Measurements from ENCODE around the gene LAMTOR2.

Gene LAMTOR2

GRCh38 chr1:156097499-156098178 lies 43.1 kb downstream of the LAMTOR2 start:
- H2AK5ac ChIP-seq (ENCODE audit: low read length, severe bottlenecking) = peak overlapping the region; percentile 57
- no peak overlapping the region for H3K14ac ChIP-seq (ENCODE audit: low read length in 2 of 2)
- peaks cover 16% of the 10 kb centered on the region for H3K79me1 ChIP-seq (replicated peaks; ENCODE audit: low read length, poor library complexity, severe bottlenecking)
- H3K36me3 ChIP-seq (ENCODE audit: control insufficient read depth in 1 of 2, insufficient read depth in 2 of 2, low read depth in 1 of 2, low read length in 2 of 2) = peaks cover 0 to 9% of the 10 kb centered on the region in 2 experiments
- 98% methylated on average over 9 of the region's 9 CpGs for WGBS
- no peak overlapping the region for H3K4me3 ChIP-seq (ENCODE audit: insufficient read depth in 1 of 2, low read depth in 1 of 2, low read length in 2 of 2)
- no peak overlapping the region for H3K4me2 ChIP-seq (ENCODE audit: low read length, poor library complexity, severe bottlenecking)
- H3K4me1 ChIP-seq (ENCODE audit: control insufficient read depth, insufficient read depth, low read depth, low read length) = peaks cover 19% of the 10 kb centered on the region
- peak overlapping the region; percentile 42 to 88 for H3K4ac ChIP-seq (ENCODE audit: low read depth in 1 of 2, low read length in 2 of 2)
- H3K27me3 ChIP-seq (ENCODE audit: control insufficient read depth in 1 of 2, insufficient read depth in 1 of 2, low read length in 2 of 2) = no peaks in the 10 kb centered on the region
- peak overlapping the region; percentile 91 for H4K91ac ChIP-seq (ENCODE audit: low read length)
- H3K18ac ChIP-seq (ENCODE audit: low read depth in 1 of 2, low read length in 2 of 2) = peak overlapping the region; percentile 44 to 68
- no peak for DNase-seq
- peak overlapping the region; percentile 90 for H3K9ac ChIP-seq (ENCODE audit: low read length)
- peak overlapping the region; percentile 85 to 87 for H2BK12ac ChIP-seq (ENCODE audit: low read length in 2 of 2)
- H4K8ac ChIP-seq (ENCODE audit: low read length) = peak overlapping the region; percentile 59
- peak overlapping the region; percentile 96 for H2BK15ac ChIP-seq (ENCODE audit: low read depth, poor library complexity, severe bottlenecking)
- H2BK5ac ChIP-seq (ENCODE audit: low read depth, low read length, poor library complexity, severe bottlenecking) = no peak overlapping the region
- H2AFZ ChIP-seq (ENCODE audit: low read depth, low read length) = no peak overlapping the region
- H3K23ac ChIP-seq (ENCODE audit: low read length in 2 of 2) = no peak overlapping the region
- H3K27ac ChIP-seq (ENCODE audit: low read length, poor library complexity, severe bottlenecking) = no peak overlapping the region
- H3K9me3 ChIP-seq (ENCODE audit: control insufficient read depth, low read length) = no peaks in the 10 kb centered on the region
- H2BK120ac ChIP-seq (ENCODE audit: low read depth, low read length) = peak overlapping the region; percentile 92

DNA sequence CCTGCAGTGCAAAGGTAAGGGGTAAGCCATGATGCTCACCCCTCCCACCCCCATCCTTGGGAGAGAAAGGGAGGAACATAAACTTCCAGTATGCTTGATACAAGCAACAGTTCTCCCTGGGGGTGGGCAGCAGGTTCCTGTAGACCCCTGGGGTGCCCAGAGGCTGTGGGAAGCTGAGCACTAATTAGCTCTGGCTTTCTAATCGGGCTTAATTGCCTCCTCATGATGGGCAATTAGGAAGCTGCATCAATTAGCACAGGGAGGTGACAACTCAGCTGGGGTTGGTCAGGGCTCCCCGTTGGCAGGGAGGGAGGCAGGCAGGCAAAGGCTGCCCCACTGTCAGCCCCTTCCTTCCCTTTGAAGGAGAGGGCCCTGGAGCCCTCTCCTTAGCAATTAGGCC lies 44.2 kb downstream of the LAMTOR2 start:
- Histone ChIP-seq H3K4me2 (ENCODE audit: low read length, poor library complexity, severe bottlenecking) (no peak overlapping the region), H3K4me3 (ENCODE audit: insufficient read depth in 1 of 2, low read depth in 1 of 2, low read length in 2 of 2) (no peak overlapping the region), H3K36me3 (ENCODE audit: control insufficient read depth in 1 of 2, insufficient read depth in 2 of 2, low read depth in 1 of 2, low read length in 2 of 2) (peaks cover 0 to 7% of the 10 kb centered on the region in 2 experiments)

GRCh38 chr1:156099282-156099681 lies 44.7 kb downstream of the LAMTOR2 start:
- Histone ChIP-seq H3K9ac (ENCODE audit: low read length) (no peak overlapping the region), H3K4me2 (ENCODE audit: low read length, poor library complexity, severe bottlenecking) (no peak overlapping the region), H3K27ac (ENCODE audit: low read length, poor library complexity, severe bottlenecking) (no peak overlapping the region), H2BK12ac (ENCODE audit: low read length in 2 of 2) (no peak overlapping the region), H2AFZ (ENCODE audit: low read depth, low read length) (no peak overlapping the region), H2BK15ac (ENCODE audit: low read depth, poor library complexity, severe bottlenecking) (no peak overlapping the region), H2AK5ac (ENCODE audit: low read length, severe bottlenecking) (no peak overlapping the region), H3K4ac (ENCODE audit: low read depth in 1 of 2, low read length in 2 of 2) (no peak overlapping the region), H3K4me1 (ENCODE audit: control insufficient read depth, insufficient read depth, low read depth, low read length) (peaks cover 35% of the 10 kb centered on the region), H3K14ac (ENCODE audit: low read length in 2 of 2) (no peak overlapping the region), H3K9me3 (ENCODE audit: control insufficient read depth, low read length) (no peaks in the 10 kb centered on the region), H3K79me1 (replicated peaks; ENCODE audit: low read length, poor library complexity, severe bottlenecking) (peaks cover 17% of the 10 kb centered on the region), H3K23ac (ENCODE audit: low read length in 2 of 2) (no peak overlapping the region), H3K27me3 (ENCODE audit: control insufficient read depth in 1 of 2, insufficient read depth in 1 of 2, low read length in 2 of 2) (no peaks in the 10 kb centered on the region), H4K91ac (ENCODE audit: low read length) (no peak overlapping the region), H2BK120ac (ENCODE audit: low read depth, low read length) (no peak overlapping the region), H3K18ac (ENCODE audit: low read depth in 1 of 2, low read length in 2 of 2) (no peak overlapping the region), H2BK5ac (ENCODE audit: low read depth, low read length, poor library complexity, severe bottlenecking) (no peak overlapping the region), H4K8ac (ENCODE audit: low read length) (no peak overlapping the region), H3K36me3 (ENCODE audit: control insufficient read depth in 1 of 2, insufficient read depth in 2 of 2, low read depth in 1 of 2, low read length in 2 of 2) (peaks cover 0 to 2% of the 10 kb centered on the region in 2 experiments), H3K4me3 (ENCODE audit: insufficient read depth in 1 of 2, low read depth in 1 of 2, low read length in 2 of 2) (no peak overlapping the region)
- WGBS = 91% methylated on average over 3 of the region's 3 CpGs
- no peak for DNase-seq

More for the DNA sequence above, 44.2 kb downstream of the LAMTOR2 start:
- peak overlapping the region; percentile 10 for H4K8ac ChIP-seq (ENCODE audit: low read length)
- H3K9ac ChIP-seq (ENCODE audit: low read length) = no peak overlapping the region
- no peak overlapping the region for H2AK5ac ChIP-seq (ENCODE audit: low read length, severe bottlenecking)
- no peaks in the 10 kb centered on the region for H3K27me3 ChIP-seq (ENCODE audit: control insufficient read depth in 1 of 2, insufficient read depth in 1 of 2, low read length in 2 of 2)
- H3K79me1 ChIP-seq (replicated peaks; ENCODE audit: low read length, poor library complexity, severe bottlenecking) = peaks cover 18% of the 10 kb centered on the region
- no peak overlapping the region for H3K4ac ChIP-seq (ENCODE audit: low read depth in 1 of 2, low read length in 2 of 2)
- no peak overlapping the region for H2AFZ ChIP-seq (ENCODE audit: low read depth, low read length)
- DNase-seq = no peak
- no peak overlapping the region for H4K91ac ChIP-seq (ENCODE audit: low read length)
- WGBS = 59% methylated on average over 2 of the region's 2 CpGs
- H3K4me1 ChIP-seq (ENCODE audit: control insufficient read depth, insufficient read depth, low read depth, low read length) = peaks cover 30% of the 10 kb centered on the region
- H2BK120ac ChIP-seq (ENCODE audit: low read depth, low read length) = no peak overlapping the region
- H3K9me3 ChIP-seq (ENCODE audit: control insufficient read depth, low read length) = no peaks in the 10 kb centered on the region
- no peak overlapping the region for H2BK12ac ChIP-seq (ENCODE audit: low read length in 2 of 2)
- H3K14ac ChIP-seq (ENCODE audit: low read length in 2 of 2) = no peak overlapping the region
- no peak overlapping the region for H3K27ac ChIP-seq (ENCODE audit: low read length, poor library complexity, severe bottlenecking)
- no peak overlapping the region for H3K18ac ChIP-seq (ENCODE audit: low read depth in 1 of 2, low read length in 2 of 2)
- H2BK5ac ChIP-seq (ENCODE audit: low read depth, low read length, poor library complexity, severe bottlenecking) = no peak overlapping the region
- no peak overlapping the region for H3K23ac ChIP-seq (ENCODE audit: low read length in 2 of 2)
- H2BK15ac ChIP-seq (ENCODE audit: low read depth, poor library complexity, severe bottlenecking) = no peak overlapping the region

- peak overlapping the region; percentile 20 for H3K9ac ChIP-seq (ENCODE audit: low read length)
- no peaks in the 10 kb centered on the region for H3K9me3 ChIP-seq (ENCODE audit: control insufficient read depth, low read length)
- peaks cover 19% of the 10 kb centered on the region for H3K79me1 ChIP-seq (replicated peaks; ENCODE audit: low read length, poor library complexity, severe bottlenecking)
- H3K27me3 ChIP-seq (ENCODE audit: control insufficient read depth in 1 of 2, insufficient read depth in 1 of 2, low read length in 2 of 2) = no peaks in the 10 kb centered on the region
- H3K4me2 ChIP-seq (ENCODE audit: low read length, poor library complexity, severe bottlenecking) = no peak overlapping the region
- no peak overlapping the region for H2BK15ac ChIP-seq (ENCODE audit: low read depth, poor library complexity, severe bottlenecking)
- no peak overlapping the region for H2BK5ac ChIP-seq (ENCODE audit: low read depth, low read length, poor library complexity, severe bottlenecking)
- H3K4me3 ChIP-seq (ENCODE audit: insufficient read depth in 1 of 2, low read depth in 1 of 2, low read length in 2 of 2) = no peak overlapping the region
- no peak overlapping the region for H3K14ac ChIP-seq (ENCODE audit: low read length in 2 of 2)
- H3K4me1 ChIP-seq (ENCODE audit: control insufficient read depth, insufficient read depth, low read depth, low read length) = peaks cover 46% of the 10 kb centered on the region
- peak overlapping the region; percentile 5 for H4K91ac ChIP-seq (ENCODE audit: low read length)
- H2BK12ac ChIP-seq (ENCODE audit: low read length in 2 of 2) = no peak overlapping the region
- no peak overlapping the region for H3K23ac ChIP-seq (ENCODE audit: low read length in 2 of 2)
- H3K36me3 ChIP-seq (ENCODE audit: control insufficient read depth in 1 of 2, insufficient read depth in 2 of 2, low read depth in 1 of 2, low read length in 2 of 2) = no peaks in the 10 kb centered on the region
- 90% methylated on average over 3 of the region's 4 CpGs for WGBS
- no peak overlapping the region for H4K8ac ChIP-seq (ENCODE audit: low read length)
- no peak for DNase-seq
- peak overlapping the region in 1 of 2 experiments; percentile 26 for H3K18ac ChIP-seq (ENCODE audit: low read depth in 1 of 2, low read length in 2 of 2)
- no peak overlapping the region for H2AFZ ChIP-seq (ENCODE audit: low read depth, low read length)
- no peak overlapping the region for H2BK120ac ChIP-seq (ENCODE audit: low read depth, low read length)
- no peak overlapping the region for H3K27ac ChIP-seq (ENCODE audit: low read length, poor library complexity, severe bottlenecking)
- H3K4ac ChIP-seq (ENCODE audit: low read depth in 1 of 2, low read length in 2 of 2) = no peak overlapping the region
- H2AK5ac ChIP-seq (ENCODE audit: low read length, severe bottlenecking) = no peak overlapping the region
These were observed 45.8 kb downstream of the LAMTOR2 start for GRCh38 chr1:156100205-156100995.
